ENCODE data around the gene RAD51AP2. TPM values are rescaled to one million over a fixed set of nuclear protein-coding genes. Genes with fewer than 3 reads are reported as not detected.
"Not testable (repeated sequence)": the region's sequence is repeated elsewhere in the genome, so short reads cannot be mapped to it uniquely, and the experiment has no call there.

RAD51AP2 gene
- not detected for total RNA-seq
- long read RNA-seq, result 0 reads

- intact Hi-C loops (cut with DNase I), result no loop called here
- TF ChIP-seq, protein P1, sequence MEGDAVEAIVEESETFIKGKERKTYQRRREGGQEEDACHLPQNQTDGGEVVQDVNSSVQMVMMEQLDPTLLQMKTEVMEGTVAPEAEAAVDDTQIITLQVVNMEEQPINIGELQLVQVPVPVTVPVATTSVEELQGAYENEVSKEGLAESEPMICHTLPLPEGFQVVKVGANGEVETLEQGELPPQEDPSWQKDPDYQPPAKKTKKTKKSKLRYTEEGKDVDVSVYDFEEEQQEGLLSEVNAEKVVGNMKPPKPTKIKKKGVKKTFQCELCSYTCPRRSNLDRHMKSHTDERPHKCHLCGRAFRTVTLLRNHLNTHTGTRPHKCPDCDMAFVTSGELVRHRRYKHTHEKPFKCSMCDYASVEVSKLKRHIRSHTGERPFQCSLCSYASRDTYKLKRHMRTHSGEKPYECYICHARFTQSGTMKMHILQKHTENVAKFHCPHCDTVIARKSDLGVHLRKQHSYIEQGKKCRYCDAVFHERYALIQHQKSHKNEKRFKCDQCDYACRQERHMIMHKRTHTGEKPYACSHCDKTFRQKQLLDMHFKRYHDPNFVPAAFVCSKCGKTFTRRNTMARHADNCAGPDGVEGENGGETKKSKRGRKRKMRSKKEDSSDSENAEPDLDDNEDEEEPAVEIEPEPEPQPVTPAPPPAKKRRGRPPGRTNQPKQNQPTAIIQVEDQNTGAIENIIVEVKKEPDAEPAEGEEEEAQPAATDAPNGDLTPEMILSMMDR (IDR thresholded peaks at IDR 0.05), result no peak
- DNase-seq, result peak; percentile 78
- ATAC-seq, result peak; percentile 99 to 100
- no peaks in the 10 kb centered on the region for H3K36me3 ChIP-seq
- no peaks in the 10 kb centered on the region for H3K27me3 ChIP-seq (ENCODE audit: low read depth)
- H3K27ac ChIP-seq, result no peak within 1 kb of the TSS
- H3K4me3 ChIP-seq, result peak within 1 kb of the TSS; percentile 49
- no peaks in the 10 kb centered on the region for H3K9me3 ChIP-seq
- H3K4me1 ChIP-seq, result peaks cover 18% of the 10 kb centered on the region
These were observed at the start of gene RAD51AP2 for GRCh38 chr2:17518212-17519154. TSS of gene RAD51AP2 (minus strand) at chr2:17518440. CDS start at chr2:17518415, 25 bp downstream.

DNA sequence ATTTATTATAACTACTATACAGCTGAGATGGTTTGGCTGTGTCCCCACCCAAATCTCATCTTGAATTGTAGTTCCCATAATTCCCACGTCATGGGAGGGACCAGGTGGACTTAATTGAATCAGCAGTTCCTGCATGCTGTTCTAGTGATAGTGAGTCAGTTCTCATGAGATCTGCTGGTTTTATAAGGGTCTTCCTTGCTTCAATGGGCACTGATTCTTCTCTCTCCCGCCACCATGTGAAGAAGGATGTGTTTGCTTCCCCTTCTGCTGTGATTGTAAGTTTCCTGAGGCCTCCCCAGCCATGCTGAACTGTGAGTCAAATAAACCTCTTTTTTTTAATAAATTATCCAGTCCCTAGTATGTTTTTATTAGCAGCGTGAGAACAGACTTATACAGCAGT, 47.5 kb upstream of the RAD51AP2 start:
- H3K27me3 ChIP-seq (ENCODE audit: low read depth); H3K4me3 ChIP-seq; H3K9me3 ChIP-seq; DNase-seq; H3K27ac ChIP-seq; H3K4me1 ChIP-seq; H3K36me3 ChIP-seq; intact Hi-C loops (cut with DNase I); ATAC-seq: not testable (repeated sequence)

DNA sequence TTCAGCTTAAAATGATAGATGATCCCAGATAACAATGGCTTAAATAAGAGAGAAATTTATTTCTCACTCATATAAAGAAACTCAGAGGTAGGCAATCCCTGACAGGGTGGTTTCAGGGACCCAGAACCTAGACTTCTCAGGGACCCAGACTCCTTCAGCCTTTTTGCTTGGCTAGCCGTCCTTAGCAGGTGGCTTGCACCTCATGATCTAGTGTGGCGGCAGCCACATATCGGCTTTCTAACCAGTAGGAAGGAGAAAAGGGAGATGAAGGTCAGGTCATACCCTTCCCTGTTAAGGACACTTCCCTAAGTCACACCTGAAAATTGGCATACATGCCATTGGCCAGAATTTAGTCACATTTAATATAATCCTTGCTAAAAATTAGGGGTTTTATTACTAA, 40.6 kb upstream of the RAD51AP2 start:
- ATAC-seq, result no peak
- DNase-seq, result no peak
- H3K27me3 ChIP-seq (ENCODE audit: low read depth), result no peaks in the 10 kb centered on the region
- TF ChIP-seq, protein P1 (IDR thresholded peaks at IDR 0.05), result no peak
- H3K36me3 ChIP-seq, result no peaks in the 10 kb centered on the region
- no peaks in the 10 kb centered on the region for H3K9me3 ChIP-seq
- no peaks in the 10 kb centered on the region for H3K4me1 ChIP-seq
- intact Hi-C loops (cut with DNase I), result no loop called here
- H3K27ac ChIP-seq, result no peak overlapping the region
- H3K4me3 ChIP-seq, result no peak overlapping the region

- ATAC-seq, result no peak
- TF ChIP-seq, protein P1 (IDR thresholded peaks at IDR 0.05), result no peak
These were observed 39.8 kb upstream of the RAD51AP2 start for GRCh38 chr2:17558053-17558452.

DNA sequence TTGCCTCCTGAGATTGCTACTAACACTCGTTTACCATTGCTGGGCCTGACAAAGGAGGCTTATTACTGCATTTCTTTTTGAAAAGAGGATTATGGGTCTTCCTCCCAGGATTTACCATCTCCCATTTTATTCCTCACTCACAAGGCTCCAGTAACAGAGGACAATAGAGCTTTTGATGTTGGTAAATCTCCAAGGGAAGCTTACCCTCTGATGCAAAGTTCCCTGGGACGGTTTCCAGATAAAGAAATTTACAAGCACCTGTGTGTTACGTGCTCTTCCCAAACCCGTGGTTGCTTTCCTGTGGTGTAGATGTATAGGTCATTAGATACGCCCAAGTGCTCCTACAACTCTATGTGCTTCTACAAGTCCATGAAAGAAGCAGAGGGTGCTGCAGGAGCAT, 39.4 kb upstream of the RAD51AP2 start:
- Histone ChIP-seq H3K4me3 (no peak overlapping the region), H3K36me3 (no peaks in the 10 kb centered on the region), H3K27me3 (ENCODE audit: low read depth) (no peaks in the 10 kb centered on the region), H3K27ac (no peak overlapping the region), H3K4me1 (no peaks in the 10 kb centered on the region), H3K9me3 (no peaks in the 10 kb centered on the region)
- DNase-seq (no peak), ATAC-seq (no peak)
- TF ChIP-seq, protein P1 (IDR thresholded peaks at IDR 0.05), result no peak
- intact Hi-C loops (cut with DNase I), result no loop called here

More at GRCh38 chr2:17558053-17558452, 39.8 kb upstream of the RAD51AP2 start:
- intact Hi-C loops (cut with DNase I), result no loop called here
- H3K9me3 ChIP-seq, result no peaks in the 10 kb centered on the region
- no peak for DNase-seq
- H3K27ac ChIP-seq, result no peak overlapping the region
- no peak overlapping the region for H3K4me3 ChIP-seq
- H3K36me3 ChIP-seq, result no peaks in the 10 kb centered on the region
- no peaks in the 10 kb centered on the region for H3K4me1 ChIP-seq
- H3K27me3 ChIP-seq (ENCODE audit: low read depth), result no peaks in the 10 kb centered on the region

- Histone ChIP-seq H3K9me3 (no peaks in the 10 kb centered on the region), H3K4me3 (no peak overlapping the region), H3K36me3 (no peaks in the 10 kb centered on the region), H3K27me3 (ENCODE audit: low read depth) (no peaks in the 10 kb centered on the region), H3K27ac (no peak overlapping the region), H3K4me1 (no peaks in the 10 kb centered on the region)
- TF ChIP-seq, protein P1 (IDR thresholded peaks at IDR 0.05), result no peak
- no peak for DNase-seq
- ATAC-seq, result no peak
- intact Hi-C loops (cut with DNase I), result no loop called here
These were observed 36.9 kb upstream of the RAD51AP2 start for GRCh38 chr2:17555150-17555549.
